GM15510 (cell line): ENCODE measurements around the gene NEU1.

Experiments
- POLR2A ChIP-seq: IDR thresholded peaks from 3 replicates; pipeline ENCODE4 v1.6.1; 2011; ENCODE audit warnings: borderline replicate concordance; ENCODE audit not compliant: insufficient read length; ENCODE audit errors: extremely low read depth

NEU1 gene

DNA sequence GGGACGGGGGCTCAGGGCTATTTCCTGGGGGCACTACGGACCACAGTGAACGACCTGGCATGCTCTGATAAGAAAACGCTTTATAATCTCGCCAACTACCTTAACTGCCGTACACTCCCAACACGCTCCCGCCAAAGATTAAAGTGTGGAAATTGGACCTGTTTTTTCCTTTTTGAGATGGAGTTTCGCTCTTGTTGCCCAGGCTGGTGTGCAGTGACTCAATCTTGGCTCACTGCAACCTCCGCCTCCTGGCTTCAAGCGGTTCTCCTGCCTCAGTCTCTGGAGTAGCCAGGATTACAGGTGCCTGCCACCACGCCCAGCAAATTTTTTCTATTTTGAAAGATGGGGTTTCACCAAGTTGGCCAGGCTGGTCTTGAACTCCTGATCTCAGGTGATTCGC, 16.5 kb upstream of the NEU1 start:
- no peak for TF ChIP-seq POLR2A

DNA sequence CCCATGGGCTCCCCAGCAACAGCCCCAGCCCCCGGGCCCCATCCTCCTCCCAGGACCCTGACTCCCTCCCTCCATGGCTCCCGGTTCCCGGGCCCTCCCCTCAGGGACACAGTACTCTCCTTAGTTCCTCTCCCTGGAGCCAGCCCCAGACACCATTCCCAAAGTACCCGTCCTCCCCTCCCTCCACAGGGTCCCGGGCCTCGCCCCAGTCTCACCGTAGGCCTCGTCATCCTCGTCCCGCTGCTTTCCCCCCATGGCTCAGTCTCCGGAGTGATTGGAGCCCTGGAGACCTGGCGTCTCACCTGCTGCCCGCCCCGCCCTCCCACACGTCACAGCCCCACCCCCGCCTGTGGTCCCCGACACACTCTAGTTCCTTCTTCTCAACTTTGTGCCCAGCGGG, 16.1 kb upstream of the NEU1 start, which contains the start of gene SLC44A4:
Gene SLC44A4, minus strand, starts transcription at position 272 of the 400 bp plus-strand sequence. Its CDS starts 17 bp downstream, at position 255.
- TF ChIP-seq POLR2A = no peak

DNA sequence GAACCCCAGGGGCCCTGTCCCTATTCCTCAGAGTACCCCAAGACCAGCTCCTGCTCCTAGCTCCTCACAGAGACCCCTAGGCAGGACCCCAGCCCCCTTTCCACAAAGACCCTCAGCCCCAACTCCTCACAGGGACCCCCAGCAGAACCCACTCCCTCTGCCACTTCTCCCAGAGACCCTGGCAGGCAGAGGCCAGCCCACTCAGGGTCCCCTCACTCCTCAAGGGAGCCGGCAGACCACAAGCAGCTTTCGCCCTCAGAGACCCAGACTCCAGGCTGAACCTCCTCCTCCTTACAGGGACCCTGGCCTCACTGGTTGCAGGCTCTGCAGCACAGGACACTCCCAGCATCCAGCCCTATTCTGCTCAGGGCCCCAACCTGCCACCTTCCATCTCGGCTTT, 15.6 kb upstream of the NEU1 start:
- no peak for TF ChIP-seq POLR2A

DNA sequence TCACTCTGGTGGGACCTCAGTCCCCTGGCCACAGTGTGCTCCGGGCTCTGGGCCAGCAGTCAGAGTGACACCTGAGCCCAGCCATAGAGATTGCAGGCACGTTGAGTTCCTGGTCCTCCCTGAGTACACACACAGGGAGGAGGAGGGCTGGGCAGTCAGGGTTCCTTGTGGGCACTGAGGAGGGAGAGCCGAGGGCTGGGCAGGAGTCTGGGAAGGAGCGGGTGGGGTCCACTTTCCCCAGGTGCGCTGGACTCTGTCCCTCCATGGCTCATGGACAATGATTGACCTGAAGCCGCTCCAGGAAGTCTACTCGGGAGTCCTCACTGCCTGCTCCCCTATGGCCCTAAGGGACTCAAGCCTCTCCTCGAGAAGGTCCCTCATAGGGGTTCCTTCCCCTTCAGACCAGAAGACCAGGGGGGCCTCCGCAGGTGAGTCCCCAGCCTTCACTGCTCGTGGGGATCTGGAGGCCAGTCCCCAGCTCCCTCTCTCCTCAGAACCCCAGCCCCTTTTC, 15.1 kb upstream of the NEU1 start:
- no peak for TF ChIP-seq POLR2A

DNA sequence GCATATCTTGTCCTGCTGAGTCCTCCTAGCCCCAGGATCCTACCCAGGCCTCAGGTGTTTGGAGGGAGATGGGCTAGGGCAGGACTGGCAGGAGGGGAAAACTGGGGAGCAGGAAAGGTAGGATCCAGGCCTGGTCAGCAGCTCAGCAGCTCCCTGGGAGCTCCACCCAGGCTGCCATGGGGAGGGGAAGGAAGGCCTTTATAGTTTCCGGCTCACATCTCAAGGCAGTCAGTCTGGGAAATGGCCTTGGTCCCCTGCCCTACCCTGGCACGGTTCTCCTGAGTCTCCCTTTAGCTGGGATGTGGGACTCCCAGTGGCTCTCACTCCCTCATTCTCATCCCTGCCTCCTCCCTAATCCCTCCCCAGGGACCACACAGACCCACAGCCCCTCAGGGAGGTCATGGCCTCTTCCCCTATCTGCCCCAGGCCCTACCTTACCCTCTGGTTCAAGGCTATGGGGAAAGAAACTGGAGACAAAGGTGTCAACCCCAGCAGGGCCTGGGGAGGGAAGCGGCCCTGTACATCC, 14.6 kb upstream of the NEU1 start:
- TF ChIP-seq POLR2A = no peak

DNA sequence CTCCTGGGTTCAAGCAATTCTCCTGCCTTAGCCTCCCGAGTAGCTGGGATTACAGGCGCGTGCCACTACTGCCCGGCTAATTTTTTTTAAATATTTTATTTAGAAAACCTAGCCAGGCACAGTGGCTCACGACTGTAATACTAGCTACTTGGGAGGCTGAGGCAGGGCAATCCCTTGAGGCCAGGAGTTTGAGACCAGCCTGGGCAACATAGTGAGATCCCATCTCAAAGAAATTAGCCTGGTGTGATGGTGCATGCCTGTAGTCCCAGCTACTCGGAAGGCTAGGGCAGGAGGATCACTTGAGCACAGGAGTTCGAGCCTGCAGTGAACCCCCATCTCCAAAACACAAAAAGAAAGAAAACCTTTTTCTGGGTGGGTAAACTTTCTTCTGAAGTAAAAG, 13.7 kb upstream of the NEU1 start:
- TF ChIP-seq POLR2A = no peak

DNA sequence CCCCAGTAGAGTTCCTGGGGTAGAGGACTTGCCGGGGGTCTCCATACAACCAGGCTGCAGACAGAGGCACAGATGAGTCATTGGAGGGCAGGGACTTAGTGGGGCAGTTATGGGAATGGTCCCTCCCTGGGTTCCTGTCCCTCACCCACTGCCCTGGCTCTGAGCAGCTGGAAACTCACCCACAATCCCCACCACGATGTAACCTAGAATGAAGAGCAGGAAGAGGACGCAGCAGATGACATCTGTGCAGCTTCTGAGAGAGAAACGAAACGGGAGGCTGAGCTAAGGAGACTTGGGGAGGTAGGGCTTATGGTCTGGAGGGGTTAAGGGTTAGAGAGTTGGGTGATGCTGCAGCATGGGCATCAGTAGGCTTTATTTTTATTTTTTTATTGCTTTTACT, 13.3 kb upstream of the NEU1 start:
- TF ChIP-seq POLR2A = no peak

DNA sequence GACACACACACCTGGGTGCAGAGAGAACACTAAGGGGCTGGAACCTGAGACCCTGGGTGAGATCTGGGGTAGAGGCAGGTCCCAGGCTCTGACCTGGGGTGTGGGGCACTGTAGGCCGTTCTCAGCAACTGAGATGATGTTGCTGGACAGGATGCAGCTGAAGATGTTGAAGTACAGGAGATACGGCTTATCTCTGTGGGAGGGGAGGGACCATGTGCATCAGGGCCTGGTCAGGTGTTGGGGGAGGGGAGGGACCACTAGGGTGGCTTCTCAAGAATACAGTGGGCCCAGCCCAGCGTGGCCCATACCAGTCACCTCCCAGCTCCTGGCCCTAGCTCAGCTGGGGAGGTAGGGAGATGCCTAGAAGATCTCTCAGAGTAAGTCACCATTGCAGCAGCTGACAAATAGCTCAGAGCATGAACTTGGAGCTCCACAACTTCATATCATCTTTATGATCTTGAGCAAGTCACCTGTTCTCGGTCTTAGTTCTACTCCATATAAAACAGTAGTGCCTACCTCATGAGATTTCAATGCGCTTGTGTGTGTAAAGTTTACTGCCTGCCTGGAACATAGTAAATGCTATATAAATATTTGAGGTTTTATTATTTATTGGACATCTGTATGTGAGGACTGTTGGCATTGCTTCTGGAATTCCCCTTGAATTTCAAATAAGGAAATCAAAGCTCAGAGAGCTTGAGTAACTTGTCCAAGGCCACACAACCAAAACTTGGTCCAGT, 12.4 kb upstream of the NEU1 start:
- no peak for TF ChIP-seq POLR2A

DNA sequence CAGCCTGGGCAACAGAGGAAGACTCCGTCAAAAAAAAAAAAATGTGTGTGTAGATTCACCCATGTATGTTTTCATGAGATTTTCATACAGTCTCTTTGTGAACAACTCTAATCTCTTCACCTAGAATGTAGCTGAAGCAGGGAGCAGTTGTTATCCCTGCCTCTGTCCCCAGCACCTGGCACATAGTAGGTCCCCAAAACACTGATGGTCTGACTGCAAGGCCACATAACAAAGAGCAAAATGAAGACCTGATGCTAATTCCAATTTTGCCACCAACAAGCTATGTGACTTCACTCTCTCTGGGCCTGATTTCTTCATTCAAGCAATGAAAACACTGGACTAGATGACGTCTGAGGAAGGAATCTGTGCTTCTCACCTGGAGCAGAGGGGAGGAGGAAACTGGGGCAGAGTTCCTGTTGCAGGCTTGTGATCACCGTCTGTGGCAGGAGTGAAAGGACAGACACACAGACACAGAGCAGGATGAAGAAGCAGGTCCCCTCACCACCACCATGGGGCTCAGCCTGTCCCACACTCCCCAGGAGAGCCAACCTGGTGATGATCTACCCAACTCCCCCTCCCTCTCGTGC, 11.6 kb upstream of the NEU1 start:
- no peak for TF ChIP-seq POLR2A

DNA sequence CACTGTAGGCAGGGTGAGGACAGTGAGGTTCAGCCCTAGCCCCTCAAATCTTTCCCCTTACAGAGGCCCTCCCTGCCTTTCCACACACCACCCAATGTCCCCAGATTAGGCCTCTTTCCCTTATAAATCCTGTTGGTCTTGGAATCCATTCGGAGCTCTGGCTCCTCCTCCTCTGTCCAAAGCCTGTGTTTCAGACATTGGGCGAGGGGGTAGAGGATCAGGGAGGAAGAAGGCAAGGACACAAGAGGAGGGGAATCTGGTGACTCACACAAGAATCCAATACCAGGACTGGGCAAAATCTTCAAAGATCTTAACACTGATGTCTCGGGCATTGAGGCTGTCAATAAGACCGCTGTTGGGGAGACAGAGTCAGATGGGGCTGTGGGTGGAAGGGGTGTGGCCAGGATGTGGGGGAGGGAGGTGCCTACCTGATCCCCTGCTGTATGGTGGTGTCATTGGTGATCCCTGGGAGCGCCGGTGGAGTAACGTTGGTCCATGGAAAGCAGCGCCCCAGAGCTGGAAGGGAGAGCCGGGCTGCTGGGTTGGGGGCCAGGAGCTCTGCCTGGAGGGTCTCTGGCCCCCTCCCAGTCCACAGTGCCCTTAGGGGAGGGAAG, 8.5 kb upstream of the NEU1 start:
- no peak for TF ChIP-seq POLR2A

DNA sequence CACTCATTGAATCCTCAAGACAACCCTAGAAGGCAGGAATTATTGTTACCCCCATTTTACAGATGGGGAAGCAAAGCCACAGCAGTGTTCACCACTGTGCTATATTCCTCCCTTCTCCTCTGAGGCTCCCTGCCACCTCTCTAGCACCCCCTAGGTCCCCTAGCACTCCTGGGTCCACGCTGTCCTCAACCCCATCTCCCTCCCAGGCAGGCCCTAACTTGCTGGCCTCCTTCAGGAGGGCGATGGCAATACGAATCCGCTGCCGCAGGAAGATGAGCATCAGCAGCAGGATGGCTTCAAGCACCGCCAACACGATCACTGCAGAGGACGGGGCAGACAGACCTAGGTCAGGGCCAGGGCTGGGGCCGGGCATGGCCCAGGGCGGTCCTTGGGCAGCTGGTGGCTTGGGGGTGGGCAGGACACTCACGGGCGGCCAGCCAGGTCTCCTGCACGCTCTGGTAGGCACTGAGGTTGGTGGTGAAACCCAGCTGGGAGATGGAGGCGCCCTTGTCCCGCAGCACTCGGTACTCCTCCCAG, 7.8 kb upstream of the NEU1 start:
- TF ChIP-seq POLR2A = no peak

DNA sequence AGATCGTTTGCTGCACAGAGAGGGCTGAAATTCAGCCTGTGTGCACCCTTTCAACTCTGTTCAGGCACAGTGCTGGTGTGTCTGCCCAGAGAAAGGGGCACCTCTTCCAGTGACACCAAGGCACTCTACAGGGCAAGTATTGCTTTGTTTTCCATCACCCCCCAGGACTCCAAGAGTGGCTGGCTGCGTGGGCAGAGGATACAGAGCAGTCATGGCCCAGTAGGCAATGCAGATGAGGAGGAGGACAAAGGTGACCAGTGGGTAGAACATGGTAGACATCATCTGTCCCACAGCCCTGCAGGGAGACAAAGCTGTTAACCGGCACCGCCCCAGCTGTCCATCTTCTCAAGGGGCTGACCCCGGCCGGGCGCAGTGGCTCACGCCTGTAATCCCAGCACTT, 6.7 kb upstream of the NEU1 start:
- no peak for TF ChIP-seq POLR2A

DNA sequence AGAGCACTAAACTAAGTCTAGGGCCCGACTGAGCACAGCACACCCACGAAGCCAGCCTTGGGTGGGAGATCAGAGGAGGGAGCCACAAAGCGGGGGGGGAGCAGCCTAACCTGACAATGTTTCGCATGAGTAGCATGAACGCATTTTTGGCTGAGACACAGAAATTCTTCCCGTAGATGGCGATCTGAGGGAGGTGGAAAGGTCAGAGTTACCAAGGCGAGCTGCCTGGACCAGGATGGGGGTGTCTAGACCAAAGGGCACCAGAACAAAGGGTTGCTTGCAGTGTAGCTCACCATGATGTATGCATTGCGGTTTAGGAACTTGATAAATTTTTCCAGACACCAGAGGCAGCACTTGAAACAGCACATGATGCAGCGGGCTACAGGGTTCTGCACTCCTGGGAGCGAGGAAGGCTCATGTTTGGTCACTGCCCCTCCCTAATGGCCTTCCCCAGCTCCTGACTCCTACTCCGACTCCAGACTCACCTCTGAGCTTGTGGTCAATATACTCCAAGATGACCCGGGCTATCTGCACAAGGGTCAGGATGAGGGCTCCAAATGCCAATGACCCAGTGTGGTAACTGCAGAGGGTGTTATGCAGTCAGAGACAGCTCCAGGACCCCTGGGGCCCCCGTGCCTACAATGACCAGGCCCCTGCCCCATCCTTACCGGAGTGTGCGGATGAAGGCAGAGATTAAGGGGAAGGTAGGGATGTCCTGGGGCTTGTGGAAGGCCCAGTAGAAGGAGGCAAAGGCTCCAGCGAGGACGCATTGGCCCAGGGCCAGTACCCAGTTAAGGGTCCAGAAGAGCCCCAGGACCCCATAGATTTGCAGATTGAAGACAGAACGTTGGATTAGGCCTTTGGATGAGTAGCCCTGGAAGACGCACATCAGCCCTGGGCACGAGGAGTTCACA, 2.8 kb upstream of the NEU1 start:
- TF ChIP-seq POLR2A = no peak

DNA sequence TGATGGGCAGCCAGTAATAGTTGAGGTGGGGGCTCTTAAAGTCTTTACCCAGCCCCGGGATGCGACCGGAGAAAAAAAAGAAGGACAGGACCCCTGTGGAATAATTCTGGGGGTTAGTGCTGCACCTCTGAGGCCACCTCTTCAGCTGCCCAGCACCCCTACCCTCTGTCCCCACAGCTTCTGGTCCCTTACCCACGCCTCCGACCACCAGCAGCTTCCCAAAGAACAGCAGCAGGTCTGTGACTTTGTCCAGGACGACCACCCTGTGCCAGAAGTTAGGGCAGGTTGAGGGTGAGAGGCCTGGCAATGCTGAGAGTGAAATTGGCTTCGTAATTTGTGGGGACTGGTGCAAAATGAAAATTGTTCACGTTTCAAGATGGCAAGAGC, 2.2 kb upstream of the NEU1 start:
- TF ChIP-seq POLR2A = no peak
